GM10266 (cell line): Measurements from ENCODE around the gene ODAD4.

Experiments
- DNase-seq: peaks from one replicate; pipeline ENCODE4 v3.0.0; 2012; ENCODE audit errors: extremely low spot score
- CTCF ChIP-seq: IDR thresholded peaks from 2 replicates; pipeline ENCODE4 v1.5.1; 2012; ENCODE audit warnings: mild to moderate bottlenecking, low read depth; ENCODE audit not compliant: control insufficient read depth, insufficient read depth; ENCODE audit errors: missing control alignments

Gene ODAD4

GRCh38 chr17:41959336-41960095 lies 29.1 kb downstream of the ODAD4 start:
- no peak for DNase-seq
- TF ChIP-seq CTCF: peak; percentile 13

- no peak for DNase-seq
- no peak for TF ChIP-seq CTCF
Observed at GRCh38 chr17:41962111-41962510, 31.7 kb downstream of the ODAD4 start.

- TF ChIP-seq CTCF: peak; percentile 96
- peak; percentile 81 for DNase-seq
Observed at GRCh38 chr17:41962768-41963434, 32.5 kb downstream of the ODAD4 start.

GRCh38 chr17:41965694-41966462 lies 35.5 kb downstream of the ODAD4 start:
- no peak for TF ChIP-seq CTCF
- peak; percentile 80 for DNase-seq

- TF ChIP-seq CTCF: no peak
- DNase-seq: peak; percentile 98
Observed at GRCh38 chr17:41966463-41967140, 36.2 kb downstream of the ODAD4 start, which contains the start of gene CNP. Gene CNP (plus strand): TSS chr17:41966795. CDS start chr17:41966885, 90 bp downstream.

- TF ChIP-seq CTCF: no peak
- no peak for DNase-seq
Observed at GRCh38 chr17:41967141-41967920, 36.9 kb downstream of the ODAD4 start.
